GM12878 (cell line): ENCODE measurements around the gene CHST2.

Experiments used
- BCL3 ChIP-seq: IDR thresholded peaks from 2 replicates; pipeline ENCODE4 v1.6.1; 2011; ENCODE audit warnings: borderline replicate concordance, low read depth, mild to moderate bottlenecking, moderate library complexity, low read length; ENCODE audit not compliant: insufficient read depth, poor library complexity, severe bottlenecking
- CHD2 ChIP-seq: IDR thresholded peaks from 2 replicates; pipeline ENCODE4 v1.6.1; 2011; ENCODE audit warnings: low read depth, low read length, improper control_type of control experiment, borderline replicate concordance
- CTCF ChIP-seq, 3 experiments: IDR thresholded peaks in 2 of 3; conservative IDR thresholded peaks in 1 of 3; 2 replicates each; pipeline ENCODE4 v1.5.1; 2011; ENCODE audit warnings: low read depth in 3 of 3, low read length in 3 of 3, mild to moderate bottlenecking in 3 of 3, control low read depth in 2 of 3, moderate library complexity in 2 of 3, inconsistent platforms in 1 of 3, mixed read lengths in 1 of 3; ENCODE audit not compliant: control insufficient read depth in 2 of 3, insufficient read depth in 1 of 3; ENCODE audit errors: extremely low read depth in 1 of 3
- IKZF1 ChIP-seq: fragments of 450-650 bp; conservative IDR thresholded peaks from 2 replicates; pipeline ENCODE4 v1.6.1; 2017; ENCODE audit warnings: antibody characterized with exemption, mild to moderate bottlenecking
- NR2C2 ChIP-seq: IDR thresholded peaks from 2 replicates; pipeline ENCODE4 v1.6.1; 2011; ENCODE audit warnings: borderline replicate concordance, low read depth; ENCODE audit not compliant: control insufficient read depth, insufficient read length
- REST ChIP-seq: IDR thresholded peaks from 2 replicates; pipeline ENCODE4 v1.6.1; 2012; ENCODE audit warnings: mild to moderate bottlenecking, low read depth, low read length
- STAT1 ChIP-seq: fragments of 450-650 bp; conservative IDR thresholded peaks from 2 replicates; pipeline ENCODE4 v1.6.1; 2014; ENCODE audit warnings: antibody characterized with exemption, mild to moderate bottlenecking
- TAF1 ChIP-seq: IDR thresholded peaks from 2 replicates; pipeline ENCODE4 v1.6.1; 2011; ENCODE audit warnings: mild to moderate bottlenecking, low read depth, low read length, borderline replicate concordance
- ZBED1 ChIP-seq: IDR thresholded peaks from 2 replicates; pipeline ENCODE4 v1.6.1; 2016; ENCODE audit warnings: borderline replicate concordance

GRCh38 chr3:143146486-143147274 lies 27.1 kb downstream of the CHST2 start:
- no peak for TF ChIP-seq BCL3
- TF ChIP-seq IKZF1 = no peak
- no peak for TF ChIP-seq REST
- TF ChIP-seq CHD2 = no peak
- TF ChIP-seq ZBED1 = no peak
- no peak for TF ChIP-seq NR2C2
- no peak for TF ChIP-seq STAT1
- no peak for TF ChIP-seq CTCF (IDR thresholded peaks at IDR 0.05 in 2 of 3, conservative IDR thresholded peaks at IDR 0.05 in 1 of 3; ENCODE audit: control insufficient read depth in 2 of 3, extremely low read depth in 1 of 3, insufficient read depth in 1 of 3, low read depth in 3 of 3, low read length in 3 of 3)
- no peak for TF ChIP-seq TAF1
